HG03558 (cell line): ENCODE data around the gene ARAP3.

ENCODE experiments used
- ATAC-seq: cut with Tn5 transposase; IDR thresholded peaks from one replicate; pipeline ENCODE4 v1.9.1; 2021; ENCODE audit warnings: moderate number of reproducible peaks; ENCODE audit not compliant: unreplicated experiment; ENCODE audit errors: extremely low read depth

The ARAP3 gene

DNA sequence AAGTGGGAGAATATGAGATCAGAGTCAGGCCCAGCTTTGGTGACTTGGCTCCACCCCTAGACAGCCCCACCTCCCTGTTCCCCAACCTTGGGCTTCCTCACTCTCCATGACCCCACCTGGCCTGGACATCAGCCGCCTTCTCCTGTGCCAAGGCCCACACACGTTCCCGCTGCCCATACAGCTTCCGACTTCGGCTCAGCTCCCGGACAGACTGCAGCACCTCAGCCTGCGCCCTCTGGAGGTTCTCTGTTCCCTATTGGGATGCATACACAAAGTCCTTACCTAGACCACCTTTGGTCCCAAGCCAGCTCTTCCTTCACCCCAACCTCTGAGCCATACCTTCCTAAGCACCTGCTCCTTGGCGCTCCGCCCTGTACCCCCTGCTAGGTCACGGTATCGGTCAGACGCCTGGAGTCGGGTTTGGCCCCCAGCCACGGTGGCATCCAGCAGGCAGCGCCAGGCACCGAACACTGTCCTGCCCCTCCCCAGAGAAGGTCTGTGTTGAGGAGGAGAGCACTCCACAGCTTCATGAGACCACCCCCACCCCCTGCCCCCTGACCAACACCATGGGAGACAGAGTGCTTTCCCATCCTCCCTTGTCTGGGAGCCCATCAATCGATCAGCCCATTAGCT is 32.9 kb downstream of the ARAP3 start:
- ATAC-seq = no peak

GRCh38 chr5:141647851-141648250 is 34.2 kb downstream of the ARAP3 start:
- ATAC-seq = no peak

DNA sequence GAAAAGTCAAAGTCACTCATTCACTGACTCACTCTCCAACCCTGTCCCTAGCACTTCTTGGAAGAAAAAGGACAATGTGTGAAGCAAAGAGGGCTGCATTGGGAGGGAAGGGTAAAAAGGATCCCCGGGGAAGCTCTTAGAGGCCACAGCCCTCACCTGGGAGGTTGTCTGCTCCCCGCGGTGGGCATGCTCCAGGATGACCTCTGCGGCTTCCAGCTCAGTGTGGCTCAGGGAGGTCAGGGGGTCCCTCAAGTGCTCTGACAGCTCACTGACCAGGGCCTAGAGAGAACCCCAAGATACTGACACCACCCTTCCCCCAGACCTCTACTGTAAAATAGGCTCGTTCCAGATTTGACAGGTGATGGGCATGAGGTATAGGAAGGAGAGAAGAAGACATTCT is 34.8 kb downstream of the ARAP3 start:
- ATAC-seq = no peak

DNA sequence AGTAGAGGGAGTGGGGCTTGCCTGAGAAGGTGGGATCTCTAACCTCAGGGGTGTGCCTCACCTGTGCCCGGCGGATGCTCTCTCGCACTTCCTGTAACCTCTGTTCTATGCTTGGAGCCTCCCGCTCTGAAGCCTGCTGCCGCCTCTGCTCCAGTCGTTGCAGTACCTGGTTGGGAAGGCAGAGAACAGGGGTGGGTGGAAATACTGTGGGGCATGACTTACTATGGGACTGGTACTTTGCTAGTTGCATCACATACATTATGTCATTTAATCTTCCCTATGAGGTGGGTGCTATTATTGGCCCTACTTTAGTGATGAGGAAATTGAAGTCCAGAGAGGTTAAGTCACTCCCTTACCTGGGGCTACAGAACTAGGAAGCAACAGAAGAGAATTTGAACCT is 36.0 kb downstream of the ARAP3 start:
- ATAC-seq = no peak

GRCh38 chr5:141641634-141642267 is 40.3 kb downstream of the ARAP3 start:
- ATAC-seq = peak; percentile 64

DNA sequence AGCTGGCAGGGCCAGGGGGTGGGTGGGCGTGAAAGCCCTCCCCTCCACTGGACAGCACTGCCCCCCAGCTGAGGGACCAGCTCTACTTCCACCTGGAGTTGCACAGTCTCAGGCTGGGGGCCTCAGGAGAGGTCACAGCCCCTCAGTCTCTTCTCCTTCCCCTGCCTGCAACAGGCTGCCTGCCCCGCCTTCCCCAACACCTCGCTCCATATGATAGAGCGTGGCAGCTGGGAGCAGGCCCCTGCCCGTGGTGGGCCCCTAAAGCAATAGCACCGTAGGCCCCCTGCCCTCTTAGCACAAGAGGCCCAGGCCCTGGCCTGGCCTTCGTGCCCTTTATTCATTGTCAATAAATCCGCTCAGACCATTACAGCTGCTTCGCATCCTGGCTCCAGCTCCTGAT is 41.3 kb downstream of the ARAP3 start:
- no peak for ATAC-seq

- ATAC-seq = no peak
Observed at GRCh38 chr5:141640051-141640415, 42.0 kb downstream of the ARAP3 start.

- no peak for ATAC-seq
Observed at GRCh38 chr5:141639357-141640050, 42.5 kb downstream of the ARAP3 start.

DNA sequence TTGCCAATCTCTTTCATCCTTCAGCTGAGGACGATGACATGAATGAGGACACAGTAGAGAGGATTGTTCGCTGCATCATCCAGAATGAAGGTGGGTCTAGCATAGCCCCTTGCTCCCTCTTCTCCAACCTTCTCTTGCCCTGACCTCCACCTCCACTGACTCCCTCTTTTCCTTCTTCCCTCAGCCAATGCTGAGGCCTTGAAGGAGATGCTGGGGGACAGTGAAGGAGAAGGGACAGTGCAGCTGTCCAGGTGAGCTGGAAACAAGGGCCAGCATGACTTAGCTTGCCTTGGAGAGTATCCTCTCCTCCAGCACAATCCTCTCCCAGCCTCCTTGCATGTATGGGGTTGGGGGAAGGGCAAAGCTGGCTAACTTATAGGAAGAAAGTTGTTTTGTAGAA is 43.3 kb downstream of the ARAP3 start:
- ATAC-seq = no peak

DNA sequence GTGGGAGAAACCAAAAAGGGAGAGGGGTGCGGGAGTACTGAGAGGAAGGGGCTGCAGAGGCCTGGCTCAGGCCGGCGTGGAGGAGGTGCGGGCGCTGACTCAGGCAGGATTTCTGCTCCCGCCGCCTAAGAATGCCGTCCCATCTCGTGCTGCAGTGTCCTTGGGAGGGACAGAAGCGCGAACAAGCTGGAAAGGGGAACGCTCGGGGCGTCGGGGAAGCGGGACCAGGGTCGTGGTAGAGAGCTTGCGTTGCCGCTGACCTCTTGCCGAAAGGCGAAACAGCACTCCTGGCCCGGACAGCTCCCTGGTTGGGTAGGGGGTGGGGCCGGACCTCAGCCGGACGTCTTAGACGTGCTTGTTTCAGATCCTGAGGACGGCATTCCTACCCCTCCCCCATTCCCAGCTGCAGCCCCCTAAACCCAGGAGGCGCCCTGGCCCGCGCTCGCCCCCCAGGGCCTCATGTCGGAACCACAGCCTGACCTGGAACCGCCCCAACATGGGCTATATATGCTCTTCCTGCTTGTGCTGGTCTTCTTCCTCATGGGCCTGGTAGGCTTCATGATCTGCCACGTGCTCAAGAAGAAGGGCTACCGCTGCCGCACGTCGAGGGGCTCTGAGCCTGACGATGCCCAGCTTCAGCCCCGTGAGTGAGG is 44.1 kb downstream of the ARAP3 start:
- ATAC-seq = no peak

GRCh38 chr5:141637123-141637766 is 44.8 kb downstream of the ARAP3 start:
- no peak for ATAC-seq

- peak; percentile 61 for ATAC-seq
Observed at GRCh38 chr5:141636413-141637122, 45.5 kb downstream of the ARAP3 start, which contains the start of the genes HDAC3 and RELL2. HDAC3 (minus strand) TSS chr5:141636849; CDS start chr5:141636790, 59 bp downstream. RELL2 (plus strand) TSS chr5:141636997; CDS start chr5:141638226, 1,229 bp downstream.

DNA sequence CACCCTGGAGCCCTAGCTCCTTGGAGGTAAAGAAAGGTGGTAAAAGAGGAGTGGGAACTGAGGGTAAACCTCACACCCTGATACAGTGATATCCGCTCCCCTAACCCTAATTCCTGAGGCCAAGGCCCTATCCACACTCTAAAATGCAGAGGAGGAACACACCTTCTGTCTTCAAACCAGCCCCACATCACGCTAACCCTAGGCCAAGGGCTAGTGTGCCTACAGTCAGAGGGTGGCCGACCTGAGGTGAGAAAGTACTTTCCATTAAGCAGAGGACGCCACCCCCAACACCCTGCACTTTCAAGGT is 46.0 kb downstream of the ARAP3 start:
- ATAC-seq = no peak

DNA sequence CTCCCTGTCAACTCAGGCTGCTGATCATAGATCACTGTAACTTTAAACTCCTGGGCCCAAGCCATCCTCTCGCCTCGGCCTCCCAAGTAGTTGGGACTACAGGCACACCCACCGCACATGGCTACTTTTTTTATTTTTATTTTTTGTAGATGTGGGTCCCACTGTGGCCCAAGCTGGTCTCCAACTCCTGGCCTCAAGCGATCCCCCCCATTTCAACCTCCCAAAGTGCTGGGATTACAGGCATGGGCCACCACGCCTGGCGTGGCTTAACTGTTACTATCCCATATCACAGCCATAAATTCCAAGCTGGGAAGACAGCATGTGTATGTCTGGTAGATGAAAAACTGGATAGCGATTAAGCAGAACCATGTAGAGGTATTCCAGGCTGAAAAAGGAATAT is 46.4 kb downstream of the ARAP3 start:
- no peak for ATAC-seq

- ATAC-seq = no peak
Observed at GRCh38 chr5:141634720-141635119, 47.3 kb downstream of the ARAP3 start.

GRCh38 chr5:141633871-141634561 is 48.0 kb downstream of the ARAP3 start:
- peak; percentile 84 for ATAC-seq

DNA sequence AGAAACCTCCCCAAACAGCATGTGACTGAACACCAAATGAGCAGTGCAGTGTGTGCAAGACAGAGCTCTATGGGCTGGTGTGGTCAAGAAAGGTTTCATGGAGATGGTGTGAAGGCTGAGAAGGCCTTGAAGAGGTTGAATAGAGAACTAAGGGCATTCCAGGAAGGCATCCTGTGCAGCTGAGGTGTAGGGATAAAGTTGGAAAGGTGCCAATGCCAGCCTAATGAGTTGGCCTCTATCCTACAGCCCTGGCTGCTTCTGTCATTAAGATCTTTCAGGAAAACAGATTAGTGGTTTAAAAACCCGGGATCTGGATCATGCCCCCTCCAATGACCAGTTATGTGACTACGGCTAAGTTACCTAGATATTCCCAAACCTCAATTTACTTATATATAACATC is 49.4 kb downstream of the ARAP3 start:
- no peak for ATAC-seq

DNA sequence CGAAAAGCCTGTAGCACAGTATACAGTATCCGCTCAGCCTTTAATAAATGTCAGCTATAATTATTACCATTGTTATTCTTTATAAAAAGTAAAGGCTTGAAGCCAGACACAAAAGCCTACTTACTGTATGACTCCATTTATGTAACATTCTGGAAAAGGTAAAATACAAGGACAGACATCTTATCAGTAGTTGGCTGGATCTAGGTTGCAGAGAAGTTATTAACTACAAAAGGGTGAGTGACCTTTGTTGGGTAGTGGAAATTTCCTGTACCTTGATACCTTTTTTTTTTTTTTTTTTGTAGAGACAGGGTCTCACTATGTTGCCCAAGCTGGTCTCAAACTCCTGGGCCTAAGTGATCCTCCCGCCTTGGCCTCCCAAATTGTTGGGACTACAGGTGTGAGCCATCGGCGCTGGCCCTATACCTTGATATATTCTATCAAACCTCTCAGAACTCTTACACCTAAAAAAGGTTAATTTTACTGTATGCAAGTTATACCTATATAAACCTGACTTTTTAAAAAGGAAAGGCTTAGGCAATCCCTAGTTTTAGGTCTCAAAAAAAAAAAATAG is 51.4 kb downstream of the ARAP3 start:
- no peak for ATAC-seq

DNA sequence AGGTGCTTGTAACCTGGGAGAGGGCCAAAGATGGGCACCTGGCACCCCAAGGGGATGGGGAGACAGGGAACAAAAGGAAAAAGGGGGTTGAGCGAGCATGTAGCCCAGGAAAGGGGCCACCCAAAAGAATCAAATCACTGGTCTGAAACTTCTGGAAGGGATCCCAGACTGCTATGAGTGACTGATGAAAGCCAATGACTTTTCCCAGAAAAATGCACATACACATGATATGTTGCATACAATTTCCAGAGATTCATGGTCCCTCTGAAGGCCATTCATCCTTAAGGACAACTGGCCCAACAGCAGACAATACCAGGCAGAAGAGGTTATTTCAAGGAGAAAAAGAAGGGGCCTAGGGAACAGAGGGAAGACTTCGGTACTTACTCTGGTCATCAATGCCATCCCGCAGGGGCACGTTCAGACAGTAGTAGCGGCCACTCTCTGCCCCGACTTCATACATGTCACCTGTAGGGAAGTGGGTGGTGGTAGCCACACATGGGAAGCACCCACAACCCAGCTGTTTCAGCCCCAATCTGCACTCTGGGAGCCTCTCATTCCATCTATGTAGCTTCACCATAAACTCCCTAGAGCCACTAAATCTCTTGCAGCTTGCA is 53.7 kb downstream of the ARAP3 start:
- ATAC-seq = no peak
